ENCODE data around the gene GPRIN3.
"Not testable (repeated sequence)": the region's sequence is repeated elsewhere in the genome, so short reads cannot be mapped to it uniquely, and the experiment has no call there.

The GPRIN3 gene

GRCh38 chr4:89212666-89213381 is 94.8 kb downstream of the GPRIN3 start:
- DNase-seq, result no peak

GRCh38 chr4:89204624-89205023 is 103.0 kb downstream of the GPRIN3 start:
- DNase-seq, result no peak

GRCh38 chr4:89203902-89204301 is 103.7 kb downstream of the GPRIN3 start:
- DNase-seq, result no peak

- not testable (repeated sequence) for DNase-seq
Observed at GRCh38 chr4:89199394-89199793, 108.2 kb downstream of the GPRIN3 start.

- DNase-seq, result no peak
Observed at GRCh38 chr4:89197920-89198319, 109.7 kb downstream of the GPRIN3 start.

- DNase-seq, result no peak
Observed at GRCh38 chr4:89196745-89197144, 110.9 kb downstream of the GPRIN3 start.

- DNase-seq, result no peak
Observed at GRCh38 chr4:89196056-89196674, 111.4 kb downstream of the GPRIN3 start.

- no peak for DNase-seq
Observed at GRCh38 chr4:89193843-89194242, 113.8 kb downstream of the GPRIN3 start.
